ENCODE measurements around the gene APP.

APP gene

GRCh38 chr21:25836396-25836795 lies 334.2 kb downstream of the APP start:
- Histone ChIP-seq H3K27ac (ENCODE audit: low read length) (no peak overlapping the region), H3K4me3 (ENCODE audit: low read length) (no peak overlapping the region), H3K4me1 (ENCODE audit: low read length) (peaks cover 3% of the 10 kb centered on the region; the same call in 1 of the 2 replicates), H3K4me2 (ENCODE audit: low read length) (no peak overlapping the region), H4K20me1 (ENCODE audit: insufficient read depth, low read length) (no peaks in the 10 kb centered on the region), H3K9ac (ENCODE audit: low read length) (no peak overlapping the region), H3K79me2 (ENCODE audit: low read length) (no peaks in the 10 kb centered on the region), H3K36me3 (replicated peaks; ENCODE audit: low read depth, low read length) (no peaks in the 10 kb centered on the region), H3K9me3 (ENCODE audit: insufficient read depth, low read length) (no peaks in the 10 kb centered on the region), H3K27me3 (ENCODE audit: low read depth, low read length) (no peaks in the 10 kb centered on the region), H2AFZ (ENCODE audit: low read depth, low read length) (no peak overlapping the region)
- TF ChIP-seq EZH2phosphoT487 (IDR thresholded peaks at IDR 0.05; ENCODE audit: low read depth) (no peak), CTCF (IDR thresholded peaks at IDR 0.05; ENCODE audit: low read depth, low read length) (no peak)

- Histone ChIP-seq H3K79me2 (ENCODE audit: low read length) (no peaks in the 10 kb centered on the region), H3K4me3 (ENCODE audit: low read length) (no peak overlapping the region), H3K4me1 (ENCODE audit: low read length) (peaks cover 3% of the 10 kb centered on the region; the same call in 1 of the 2 replicates), H4K20me1 (ENCODE audit: insufficient read depth, low read length) (no peaks in the 10 kb centered on the region), H3K4me2 (ENCODE audit: low read length) (no peak overlapping the region), H3K9me3 (ENCODE audit: insufficient read depth, low read length) (no peaks in the 10 kb centered on the region), H3K27me3 (ENCODE audit: low read depth, low read length) (no peaks in the 10 kb centered on the region), H3K36me3 (replicated peaks; ENCODE audit: low read depth, low read length) (no peaks in the 10 kb centered on the region), H2AFZ (ENCODE audit: low read depth, low read length) (no peak overlapping the region), H3K9ac (ENCODE audit: low read length) (no peak overlapping the region), H3K27ac (ENCODE audit: low read length) (no peak overlapping the region)
- no peak for TF ChIP-seq CTCF (IDR thresholded peaks at IDR 0.05; ENCODE audit: low read depth, low read length)
- TF ChIP-seq EZH2phosphoT487 (IDR thresholded peaks at IDR 0.05; ENCODE audit: low read depth) = no peak
Observed at GRCh38 chr21:25834381-25834780, 336.2 kb downstream of the APP start.

GRCh38 chr21:25831300-25831960 lies 339.1 kb downstream of the APP start:
- no peaks in the 10 kb centered on the region for H3K79me2 ChIP-seq (ENCODE audit: low read length)

More at GRCh38 chr21:25831300-25831960, 339.1 kb downstream of the APP start:
- H3K36me3 ChIP-seq (replicated peaks; ENCODE audit: low read depth, low read length) = no peaks in the 10 kb centered on the region
- H3K27ac ChIP-seq (ENCODE audit: low read length) = no peak overlapping the region
- TF ChIP-seq EZH2phosphoT487 (IDR thresholded peaks at IDR 0.05; ENCODE audit: low read depth) (no peak), CTCF (IDR thresholded peaks at IDR 0.05; ENCODE audit: low read depth, low read length) (no peak)
- no peaks in the 10 kb centered on the region for H3K4me1 ChIP-seq (ENCODE audit: low read length)
- H3K9ac ChIP-seq (ENCODE audit: low read length) = no peak overlapping the region
- no peak overlapping the region for H2AFZ ChIP-seq (ENCODE audit: low read depth, low read length)
- no peaks in the 10 kb centered on the region for H3K9me3 ChIP-seq (ENCODE audit: insufficient read depth, low read length)
- H3K27me3 ChIP-seq (ENCODE audit: low read depth, low read length) = no peaks in the 10 kb centered on the region
- no peak overlapping the region for H3K4me2 ChIP-seq (ENCODE audit: low read length)
- no peak overlapping the region for H3K4me3 ChIP-seq (ENCODE audit: low read length)
- no peaks in the 10 kb centered on the region for H4K20me1 ChIP-seq (ENCODE audit: insufficient read depth, low read length)

Measured in OCI-LY3 (cell line).